HUES64 (cell line): Measurements from ENCODE around the gene TMPRSS2.
"Not testable (repeated sequence)": the region's sequence is repeated elsewhere in the genome, so short reads cannot be mapped to it uniquely, and the experiment has no call there.

ENCODE experiments used
- H3K27ac ChIP-seq: 2 replicates; pipeline ENCODE4 v1.7.0; 2013; ENCODE audit warnings: low read depth, low read length, inconsistent platforms
- H3K27me3 ChIP-seq: 2 replicates; pipeline ENCODE4 v1.6.1; 2013; ENCODE audit warnings: mild to moderate bottlenecking, low read length; ENCODE audit not compliant: insufficient read depth
- H3K36me3 ChIP-seq: 2 replicates; pipeline ENCODE4 v1.6.1; 2013; ENCODE audit warnings: mild to moderate bottlenecking, low read length; ENCODE audit not compliant: insufficient read depth
- H3K4me1 ChIP-seq: 2 replicates; pipeline ENCODE4 v1.6.1; 2013; ENCODE audit warnings: mild to moderate bottlenecking, low read length, moderate library complexity; ENCODE audit not compliant: insufficient read depth
- H3K4me3 ChIP-seq: 2 replicates; pipeline ENCODE4 v1.5.1; 2013; ENCODE audit warnings: mild to moderate bottlenecking, low read length, moderate library complexity
- H3K9ac ChIP-seq: 2 replicates; pipeline ENCODE4 v1.6.1; 2013; ENCODE audit warnings: mild to moderate bottlenecking, low read depth, low read length
- H3K9me3 ChIP-seq: 2 replicates; pipeline ENCODE4 v1.6.1; 2013; ENCODE audit warnings: low read depth, low read length; ENCODE audit not compliant: insufficient read depth
- WGBS: fragments of 150-250, 120-280 bp; methylation state at CpG from one replicate; pipeline ENCODE4 v1.1.7; 2013; ENCODE audit warnings: missing lambda C conversion rate; 5-methylcytosine and 5-hydroxymethylcytosine counted together

TMPRSS2 gene

DNA sequence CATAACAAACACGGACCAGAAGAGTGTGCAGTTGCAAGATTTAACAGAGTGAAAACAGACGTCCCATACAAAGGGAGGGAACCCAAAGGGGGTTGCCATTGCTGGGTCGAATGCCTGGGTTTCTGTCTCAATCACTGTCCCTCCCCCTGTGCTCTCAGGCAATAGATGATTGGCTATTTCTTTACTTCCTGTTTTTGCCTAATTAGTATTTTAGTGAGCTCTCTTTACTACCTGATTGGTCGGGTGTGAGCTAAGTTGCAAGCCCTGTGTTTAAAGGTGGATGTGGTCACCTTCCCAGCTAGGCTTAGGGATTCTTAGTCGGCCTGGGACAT is 84.7 kb downstream of the TMPRSS2 start:
- H3K9ac ChIP-seq, H3K9me3 ChIP-seq, H3K4me3 ChIP-seq, H3K27ac ChIP-seq, H3K36me3 ChIP-seq: not testable (repeated sequence)
- H3K4me1 ChIP-seq, result peaks cover 14% of the 10 kb centered on the region
- 88% methylated on average over 5 of the region's 5 CpGs for WGBS
- peaks cover 61% of the 10 kb centered on the region for H3K27me3 ChIP-seq

DNA sequence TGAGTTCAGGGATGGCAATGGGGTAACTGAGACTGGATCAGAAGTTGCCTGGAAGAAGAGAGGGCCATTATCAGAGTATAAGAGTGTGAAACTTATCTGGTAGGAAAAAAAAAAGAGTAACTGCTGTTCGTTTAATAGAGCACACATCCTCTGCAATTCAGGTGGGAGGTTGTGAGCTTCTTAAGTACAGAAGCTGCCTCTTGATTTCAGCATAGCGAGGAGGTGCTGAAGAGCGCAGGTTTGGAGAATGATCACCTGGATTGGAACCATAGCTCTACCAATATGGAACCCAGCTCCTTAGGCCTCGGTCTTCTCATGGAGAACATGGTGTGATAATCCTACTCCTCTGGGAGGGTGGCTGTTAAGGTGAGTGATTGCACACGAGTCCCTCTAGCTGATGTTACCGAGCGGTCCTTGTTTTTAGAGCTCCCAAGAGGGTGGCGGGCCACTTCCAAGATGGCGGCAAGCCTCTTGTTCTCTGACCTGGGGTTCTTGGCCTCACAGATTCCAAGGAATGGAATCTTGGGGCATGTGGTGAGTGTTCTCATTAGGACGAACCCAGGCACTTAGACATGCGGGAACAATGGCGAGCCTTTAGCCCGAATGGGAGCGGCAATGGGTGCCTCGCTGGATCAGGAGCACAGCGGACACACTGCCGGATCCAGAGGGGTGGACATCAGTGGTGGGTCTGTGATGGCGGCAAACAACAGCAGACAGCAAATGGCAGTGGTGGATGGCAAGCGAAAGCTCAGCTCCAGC is 85.2 kb downstream of the TMPRSS2 start:
- H3K27ac ChIP-seq, result no peak overlapping the region
- H3K4me3 ChIP-seq, result no peak overlapping the region
- H3K9ac ChIP-seq, result no peak overlapping the region
- H3K4me1 ChIP-seq, result peaks cover 14% of the 10 kb centered on the region
- WGBS, result 95% methylated on average over 19 of the region's 19 CpGs
- peaks cover 56% of the 10 kb centered on the region for H3K27me3 ChIP-seq
- H3K9me3 ChIP-seq, result no peaks in the 10 kb centered on the region
- H3K36me3 ChIP-seq, result no peaks in the 10 kb centered on the region

DNA sequence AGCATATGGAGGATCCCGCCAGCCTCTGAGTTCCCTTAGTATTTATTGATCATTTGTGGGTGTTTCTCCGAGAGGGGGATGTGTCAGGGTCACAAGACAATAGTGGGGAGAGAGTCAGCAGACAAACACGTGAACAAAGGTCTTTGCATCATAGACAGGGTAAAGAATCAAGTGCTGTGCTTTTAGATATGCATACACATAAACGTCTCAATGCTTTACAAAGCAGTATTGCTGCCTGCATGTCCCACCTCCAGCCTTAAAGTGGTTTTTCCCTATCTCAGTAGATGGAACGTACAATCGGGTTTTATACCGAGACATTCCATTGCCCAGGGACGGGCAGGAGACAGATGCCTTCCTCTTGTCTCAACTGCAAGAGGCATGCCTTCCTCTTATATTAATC is 87.0 kb downstream of the TMPRSS2 start:
- H3K36me3 ChIP-seq, H3K9ac ChIP-seq, H3K4me1 ChIP-seq, H3K9me3 ChIP-seq, H3K27ac ChIP-seq: not testable (repeated sequence)
- WGBS, result 70% methylated on average over 5 of the region's 8 CpGs
- Histone ChIP-seq H3K4me3 (peak overlapping the region; percentile 74), H3K27me3 (peaks cover 39% of the 10 kb centered on the region)

DNA sequence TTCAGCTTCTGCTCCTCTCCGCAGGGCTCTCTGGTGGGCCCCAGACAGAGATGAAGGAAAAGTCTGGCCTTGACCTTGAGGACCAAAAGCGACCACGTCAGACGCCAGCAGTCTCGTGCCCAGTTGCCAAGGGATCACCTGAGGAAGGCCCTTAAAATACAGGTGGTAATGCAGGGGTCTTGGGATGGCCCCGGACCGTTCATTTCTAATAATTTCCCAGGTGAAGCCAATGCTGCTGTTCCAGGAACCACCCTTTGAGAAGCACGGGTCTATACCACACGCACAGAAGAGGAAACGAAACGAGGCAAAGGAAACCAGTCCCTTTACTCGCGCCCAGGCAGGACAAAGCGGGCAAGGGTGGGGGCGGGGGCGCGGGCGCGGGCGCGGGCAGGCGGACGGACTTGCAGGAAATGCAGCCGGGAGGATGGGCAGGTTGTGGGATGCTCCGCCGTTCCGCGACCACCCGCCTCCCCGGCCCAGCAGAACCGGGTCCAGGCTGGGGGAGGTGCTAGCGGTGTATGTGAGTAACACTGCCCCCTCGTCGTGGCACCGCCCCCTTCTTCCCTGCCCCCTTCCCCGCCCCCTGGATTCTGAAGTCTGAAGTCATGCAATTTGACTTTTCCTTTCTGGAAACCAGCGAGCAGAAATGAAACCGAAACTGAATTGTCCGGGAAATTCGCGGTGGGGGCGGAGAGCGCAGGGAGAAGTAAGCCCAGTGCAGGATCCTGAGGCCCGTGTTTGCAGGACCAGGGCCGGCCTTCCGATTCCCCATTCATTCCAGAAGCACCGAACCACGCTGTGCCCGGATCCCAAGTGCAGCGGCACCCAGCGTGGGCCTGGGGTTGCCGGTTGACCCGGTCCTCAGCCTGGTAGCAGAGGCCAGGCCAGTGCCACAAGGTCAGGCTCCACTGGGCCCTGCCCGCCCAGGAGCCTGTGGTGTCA is 87.8 kb downstream of the TMPRSS2 start:
- peak overlapping the region; percentile 60; the same call in 1 of the 2 replicates for H3K27ac ChIP-seq
- no peaks in the 10 kb centered on the region for H3K9me3 ChIP-seq
- 12% methylated on average over 48 of the region's 54 CpGs for WGBS
- peaks cover 10% of the 10 kb centered on the region for H3K4me1 ChIP-seq
- H3K9ac ChIP-seq, result peak overlapping the region; percentile 60
- H3K36me3 ChIP-seq, result no peaks in the 10 kb centered on the region
- H3K27me3 ChIP-seq, result peaks cover 31% of the 10 kb centered on the region
- H3K4me3 ChIP-seq, result peak overlapping the region; percentile 74

DNA sequence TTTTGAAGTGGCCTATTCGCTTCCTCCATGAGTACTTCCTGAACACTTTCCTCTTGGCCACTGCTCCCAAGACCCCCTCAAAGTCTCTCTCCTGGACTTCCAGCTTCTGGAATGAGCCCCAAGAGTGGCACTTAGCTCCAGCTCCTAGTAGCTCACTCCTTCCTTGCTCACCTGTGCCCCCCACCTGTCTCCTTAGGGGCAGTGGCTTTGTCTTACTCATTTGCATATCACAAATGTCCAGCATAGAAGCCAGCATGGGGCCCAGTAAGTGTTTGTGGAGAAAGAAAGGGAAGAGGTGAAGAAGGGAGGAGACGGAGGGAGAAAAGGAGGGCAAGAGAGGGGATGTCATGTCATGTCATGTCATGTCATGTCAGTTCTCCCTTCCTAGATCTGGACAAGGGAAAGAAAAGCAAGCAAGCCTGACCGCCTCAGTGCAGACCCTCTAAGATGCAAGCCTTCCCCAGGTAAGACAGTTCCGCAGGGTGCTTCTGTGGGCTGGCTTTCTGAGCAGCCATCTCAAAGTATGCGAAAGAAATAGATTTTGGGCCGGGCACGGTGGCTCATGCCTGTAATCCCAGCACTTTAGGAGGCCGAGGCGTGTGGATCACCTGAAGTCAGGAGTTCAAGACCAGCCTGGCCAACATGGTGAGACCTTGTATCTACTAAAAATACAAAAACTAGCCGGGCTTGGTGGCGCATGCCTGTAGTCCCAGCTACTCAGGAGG is 88.8 kb downstream of the TMPRSS2 start:
- H3K9me3 ChIP-seq, result no peaks in the 10 kb centered on the region
- peaks cover 10% of the 10 kb centered on the region for H3K4me1 ChIP-seq
- 87% methylated on average over 11 of the region's 11 CpGs for WGBS
- H3K27ac ChIP-seq, result no peak overlapping the region
- no peaks in the 10 kb centered on the region for H3K36me3 ChIP-seq
- H3K4me3 ChIP-seq, result no peak overlapping the region
- H3K27me3 ChIP-seq, result peaks cover 21% of the 10 kb centered on the region
- no peak overlapping the region for H3K9ac ChIP-seq

DNA sequence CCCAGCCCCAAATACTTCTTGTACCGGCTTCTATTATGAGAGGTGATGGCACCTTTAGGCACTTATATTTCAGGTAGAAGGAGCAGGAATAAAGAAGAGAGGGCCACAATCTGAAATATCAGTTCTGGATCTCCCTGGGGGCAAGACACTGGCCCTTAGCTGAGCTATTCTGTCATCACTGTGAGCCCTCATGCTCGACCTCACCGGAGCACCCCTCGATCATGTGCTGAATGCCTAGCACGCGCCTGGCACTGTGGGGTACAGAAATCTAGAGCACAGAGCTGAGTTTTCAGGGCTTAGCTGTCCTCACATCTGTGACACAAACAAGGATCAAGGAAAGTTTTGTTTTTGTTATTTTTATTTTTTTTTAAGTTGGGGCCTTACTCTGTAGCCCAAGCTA is 89.6 kb downstream of the TMPRSS2 start:
- Histone ChIP-seq H3K4me3 (no peak overlapping the region), H3K27me3 (peaks cover 16% of the 10 kb centered on the region), H3K36me3 (no peaks in the 10 kb centered on the region), H3K4me1 (peaks cover 10% of the 10 kb centered on the region), H3K27ac (no peak overlapping the region), H3K9me3 (no peaks in the 10 kb centered on the region), H3K9ac (no peak overlapping the region)
- WGBS, result 93% methylated on average over 6 of the region's 6 CpGs

DNA sequence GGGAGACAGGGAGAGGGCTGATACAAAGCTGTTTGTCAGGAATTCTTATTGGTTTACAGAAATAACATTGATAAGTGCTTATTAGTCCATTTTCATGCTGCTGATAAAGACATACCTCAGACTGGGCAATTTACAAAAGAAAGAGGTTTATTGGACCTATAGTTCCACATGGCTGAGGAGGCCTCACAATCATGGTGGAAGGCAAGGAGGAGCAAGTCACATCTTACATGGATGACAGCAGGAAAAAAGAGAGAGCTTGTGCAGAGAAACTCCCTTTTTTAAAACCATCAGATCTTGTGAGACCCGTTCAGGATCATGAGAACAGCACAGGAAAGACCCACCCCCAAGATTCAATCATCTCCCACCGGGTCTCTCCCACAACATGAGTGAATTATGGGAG is 90.5 kb downstream of the TMPRSS2 start:
- H3K36me3 ChIP-seq, H3K9ac ChIP-seq, H3K27ac ChIP-seq, H3K9me3 ChIP-seq, H3K4me3 ChIP-seq, H3K4me1 ChIP-seq: not testable (repeated sequence)
- peaks cover 13% of the 10 kb centered on the region for H3K27me3 ChIP-seq
- 100% methylated on average over 1 of the region's 2 CpGs for WGBS
